Motor neuron (in vitro differentiated cells): ENCODE results near the gene ZNF185. TPM values are rescaled to one million over a fixed set of nuclear protein-coding genes. Genes with fewer than 3 reads are reported as not detected.
"Not testable (repeated sequence)": the region's sequence is repeated elsewhere in the genome, so short reads cannot be mapped to it uniquely, and the experiment has no call there.

Experiments used
- ATAC-seq, 8 experiments: fragments of 200-7000 bp; cut with Tn5 transposase; replicated peaks in 6 of 8; 2 replicates each; pipeline ENCODE4 v1.8.0; 2021; ENCODE audit warnings: mild to moderate bottlenecking in 8 of 8, moderate library complexity in 8 of 8
- H3K27ac ChIP-seq, 2 donors: fragments of 250-450 bp; sonication (Bioruptor Pico); 2 replicates each; pipeline ENCODE4 v1.9.0; 2021; ENCODE audit warnings: antibody characterized with exemption in 2 of 2, mild to moderate bottlenecking in 2 of 2, moderate library complexity in 1 of 2
- H3K4me1 ChIP-seq, 2 donors: fragments of 250-450 bp; sonication (Bioruptor Pico); replicated peaks in 1 of 2; 2 replicates each; pipeline ENCODE4 v1.6.1; 2021; ENCODE audit warnings: antibody characterized with exemption in 2 of 2, mild to moderate bottlenecking in 2 of 2, moderate library complexity in 1 of 2
- H3K4me3 ChIP-seq, 5 donors: fragments of 250-450 bp; sonication (Bioruptor Pico); 2 replicates each; pipeline ENCODE4 v1.9.0; 2021; ENCODE audit warnings: antibody characterized with exemption in 5 of 5, mild to moderate bottlenecking in 5 of 5, moderate library complexity in 4 of 5
- WGBS, 10 experiments: fragments of 450-650 bp; shearing (Covaris generic); methylation state at CpG; one replicate each; pipeline ENCODE4 v1.0.0; 2022; 5-methylcytosine and 5-hydroxymethylcytosine counted together
- in situ Hi-C, 9 experiments: fragments of 400-800 bp; cut with MboI; loops; one replicate each; pipeline ENCODE4 v1.15.0; 2021; ENCODE audit warnings: low sequenced_read_pairs in 9 of 9, low pct_unique_long_range_greater_than_20kb in 2 of 9; ENCODE audit not compliant: unreplicated experiment in 9 of 9
- total RNA-seq, 8 experiments: library from RNA; unstranded; fragments of 300-600 nt; gene quantifications; 2 replicates each; pipeline versions ENCODE4 v1.2.3 to v1.2.4, GENCODE V29; 2022

Gene ZNF185
- total RNA-seq, 8 experiments from 2014 or later, result 1.1 to 5.1 (median 2.1) TPM

DNA sequence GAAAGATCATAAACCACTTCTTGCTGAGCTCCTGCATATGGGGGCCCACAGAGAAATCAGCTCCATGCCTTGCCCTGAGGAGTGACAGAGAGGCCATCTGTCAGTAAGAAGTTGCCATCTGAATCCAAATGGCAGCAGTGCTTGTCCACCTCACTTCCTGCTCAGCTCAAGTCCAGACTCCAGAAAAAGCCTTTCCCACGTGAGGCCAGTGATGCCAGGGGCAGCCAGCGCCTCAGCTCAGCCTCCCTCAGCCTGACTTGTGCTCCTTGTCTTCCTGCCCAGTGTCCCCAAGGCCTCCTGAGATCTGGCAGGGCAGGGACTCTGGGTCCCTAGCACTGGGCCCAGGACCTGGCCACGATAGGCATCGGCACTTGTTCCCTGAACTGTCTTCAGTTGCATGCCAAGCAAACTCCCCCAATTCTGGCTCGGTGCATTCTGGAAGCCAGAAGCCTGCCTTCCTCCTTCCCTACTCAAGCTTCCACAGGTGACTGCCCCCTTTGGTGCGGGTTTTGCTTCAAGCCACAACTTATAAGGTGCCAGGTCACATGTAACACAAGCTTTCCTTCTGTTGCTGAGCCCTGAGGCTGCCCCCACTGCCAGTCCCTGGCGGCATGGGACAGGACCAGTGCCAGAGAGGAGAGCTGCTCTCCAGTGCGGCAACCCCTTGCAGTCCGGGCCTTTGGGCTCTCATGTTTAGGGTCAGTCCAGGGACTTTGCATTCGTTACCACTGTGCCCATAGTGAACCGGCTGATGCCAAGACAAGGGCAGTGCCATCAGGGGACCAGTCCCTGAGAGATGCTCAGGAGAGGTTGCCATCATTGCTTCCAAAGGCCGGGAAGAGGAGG, 2.2 kb downstream of the ZNF185 start:
- H3K27ac ChIP-seq, result no peak overlapping the region
- no peak overlapping the region for H3K4me3 ChIP-seq
- no peak for ATAC-seq
- peaks cover 33 to 46% of the 10 kb centered on the region in 2 donors for H3K4me1 ChIP-seq
- in situ Hi-C loops, result no loop called here
- 41 to 83% (median 59%) methylated on average over 1 to 4 of the region's 12 CpGs; no CpG with 5 or more reads in 7 of the 10 experiments for WGBS, 10 experiments

DNA sequence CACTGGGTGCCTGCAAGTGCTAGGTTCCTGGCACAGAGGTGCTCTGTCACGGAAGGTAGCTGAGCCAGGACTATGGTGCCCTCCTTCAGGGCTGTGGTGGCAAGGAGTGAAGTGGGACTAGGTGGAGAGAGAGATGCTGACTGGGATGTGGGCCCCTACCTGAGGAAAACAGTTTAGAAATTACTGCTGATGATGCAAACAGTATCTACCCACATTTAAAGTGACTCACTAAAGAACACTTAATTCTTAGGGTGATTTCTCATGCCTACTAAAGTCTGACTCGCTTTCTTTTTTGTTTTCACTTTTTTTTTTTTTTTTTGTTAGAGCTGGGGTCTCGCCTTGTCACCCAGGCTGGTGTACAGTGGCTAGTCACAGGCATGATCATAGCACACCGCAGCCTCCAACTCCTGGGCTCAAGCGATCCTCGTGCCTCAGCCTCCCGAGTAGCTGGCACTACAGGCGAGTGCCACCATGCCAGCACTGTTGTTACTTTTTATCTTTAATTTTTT, 3.1 kb downstream of the ZNF185 start:
- WGBS, 10 experiments, result 20 to 96% (median 68%) methylated on average over 1 to 7 of the region's 8 CpGs; no CpG with 5 or more reads in 4 of the 10 experiments
- no peak for ATAC-seq
- H3K4me1 ChIP-seq, result peaks cover 36 to 52% of the 10 kb centered on the region in 2 donors
- no peak overlapping the region for H3K4me3 ChIP-seq
- no peak overlapping the region for H3K27ac ChIP-seq
- in situ Hi-C loops, result no loop called here

DNA sequence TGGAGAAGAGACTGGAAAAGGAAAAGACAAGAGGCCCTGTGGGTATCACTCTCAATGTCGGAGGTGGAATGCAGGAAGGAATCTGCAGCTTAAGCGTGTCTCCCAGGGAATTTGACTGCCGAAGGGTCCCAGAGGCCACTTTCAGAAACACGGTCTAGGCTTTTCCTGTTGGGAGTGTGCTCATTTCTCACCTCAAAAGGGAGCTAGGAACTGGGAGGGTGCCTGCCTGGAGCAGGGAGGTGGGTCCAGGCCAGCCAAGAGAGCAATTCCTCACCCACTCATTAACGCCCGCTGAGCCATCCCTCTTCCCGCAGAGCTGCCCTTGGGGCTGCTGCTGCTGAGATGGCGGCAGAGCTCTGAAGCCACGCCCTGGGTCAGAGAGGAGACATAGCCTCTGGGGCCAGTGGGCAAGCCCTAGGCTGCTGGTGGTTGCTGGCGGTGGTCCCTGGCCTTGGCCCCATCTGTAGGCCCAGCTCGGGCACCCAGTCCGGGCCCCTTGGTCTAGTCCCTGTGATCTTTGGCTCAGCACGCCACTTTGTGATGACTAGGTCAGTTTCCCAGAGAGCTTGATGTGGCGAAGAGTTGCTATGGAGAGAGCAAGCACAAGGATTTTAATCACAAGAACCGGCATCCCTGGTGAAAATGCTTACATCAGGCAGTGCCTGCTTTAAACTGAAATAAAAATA, 4.1 kb downstream of the ZNF185 start:
- Histone ChIP-seq H3K4me1 (peaks cover 37 to 50% of the 10 kb centered on the region in 2 donors), H3K27ac (no peak overlapping the region), H3K4me3 (no peak overlapping the region)
- ATAC-seq, result peak in 4 of 8 experiments; percentile 21 to 48 (median 32)
- 27 to 68% (median 43%) methylated on average over 1 to 6 of the region's 15 CpGs; no CpG with 5 or more reads in 7 of the 10 experiments for WGBS, 10 experiments
- in situ Hi-C loops, result no loop called here

DNA sequence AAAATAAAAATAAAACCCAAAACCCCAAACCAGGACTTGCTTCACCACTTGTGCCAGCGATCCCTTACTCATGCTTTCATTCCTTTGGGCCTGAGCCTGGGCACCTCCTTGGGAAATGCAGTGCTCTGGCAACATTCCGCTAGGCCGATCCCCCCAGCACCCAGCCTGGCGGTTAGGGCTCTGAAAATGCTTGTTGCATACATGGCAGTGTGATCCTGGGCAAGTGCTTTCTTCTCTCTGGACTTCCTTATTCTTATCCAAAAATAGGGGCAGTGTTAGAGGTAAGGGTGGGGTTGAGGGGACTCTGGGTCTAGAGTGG, 4.6 kb downstream of the ZNF185 start:
- in situ Hi-C loops, result no loop called here
- Histone ChIP-seq H3K27ac (no peak overlapping the region), H3K4me1 (peaks cover 36 to 52% of the 10 kb centered on the region in 2 donors), H3K4me3 (no peak overlapping the region)
- 0 to 29% methylated on average over 1 of the region's 4 CpGs; no CpG with 5 or more reads in 8 of the 10 experiments for WGBS, 10 experiments
- ATAC-seq, result no peak

DNA sequence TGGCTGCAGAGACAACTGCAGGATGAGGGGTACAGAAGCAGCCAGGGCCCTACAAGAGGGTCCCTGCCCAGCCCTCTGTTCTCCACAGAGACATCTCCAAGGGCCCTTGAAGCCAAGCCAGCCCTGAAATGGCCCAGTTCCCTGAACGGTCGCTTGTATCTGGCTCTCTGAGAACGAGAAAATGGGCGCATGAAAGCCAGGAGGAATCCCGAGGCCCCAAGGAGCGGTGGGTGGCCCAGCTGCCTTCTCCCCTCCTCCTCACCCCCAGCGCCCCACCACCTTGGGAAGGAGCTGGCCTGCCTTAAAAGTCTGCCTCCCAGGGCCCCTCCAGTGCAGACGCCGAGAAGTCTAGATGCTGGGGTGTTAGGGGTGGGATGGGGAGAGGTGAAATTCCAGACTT, 5.7 kb downstream of the ZNF185 start:
- Histone ChIP-seq H3K4me3 (no peak overlapping the region), H3K27ac (no peak overlapping the region), H3K4me1 (peaks cover 40 to 53% of the 10 kb centered on the region in 2 donors)
- in situ Hi-C loops, result no loop called here
- 20% methylated on average over 1 of the region's 9 CpGs; no CpG with 5 or more reads in 9 of the 10 experiments for WGBS, 10 experiments
- no peak for ATAC-seq

DNA sequence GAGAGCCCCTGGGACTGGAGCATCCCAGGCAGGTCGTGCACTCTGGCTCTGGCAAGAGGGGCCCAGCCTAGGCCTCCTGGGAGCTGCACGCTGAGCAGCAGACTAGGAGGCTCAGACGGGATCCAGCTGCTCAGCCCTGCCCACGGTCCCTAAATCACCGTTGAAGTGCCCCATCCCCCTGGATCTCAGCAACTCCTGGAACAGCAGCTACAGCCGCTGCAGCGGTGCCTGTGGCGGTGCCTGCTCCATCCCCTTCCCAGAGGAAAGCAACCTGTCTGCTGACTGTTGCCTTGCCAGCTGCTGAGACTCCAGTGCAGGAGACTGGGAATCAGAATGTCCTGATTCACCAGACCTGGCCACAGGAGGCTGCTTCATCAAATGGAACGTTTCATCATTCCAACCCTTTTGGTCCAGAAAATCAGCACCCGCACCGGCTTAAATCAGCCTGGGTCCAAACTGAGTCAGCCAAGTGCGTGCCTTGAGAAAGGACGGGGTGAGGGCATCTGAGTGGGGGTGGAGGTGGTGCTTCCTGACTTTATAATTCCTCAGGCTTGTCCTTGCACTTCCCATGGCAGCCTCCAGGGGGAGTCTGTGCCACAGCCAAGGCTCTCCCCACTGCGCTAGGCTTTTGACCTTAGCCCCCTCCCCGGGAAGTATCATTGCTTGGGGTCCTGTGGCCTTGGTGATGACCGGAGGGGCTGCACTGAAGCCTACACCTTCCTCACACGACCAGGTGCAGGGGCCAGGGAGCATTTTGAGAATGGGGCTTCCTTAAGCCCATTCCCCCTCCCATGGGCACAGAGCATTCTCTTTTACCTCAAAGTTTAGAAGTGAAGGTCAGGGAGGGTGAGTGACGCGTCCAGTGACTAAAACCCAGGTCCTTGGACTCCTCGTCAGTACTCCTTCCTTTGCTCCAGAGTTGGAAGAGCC, 6.5 kb downstream of the ZNF185 start:
- peak overlapping the region; percentile 36 to 74 for H3K27ac ChIP-seq
- H3K4me3 ChIP-seq, result no peak overlapping the region
- H3K4me1 ChIP-seq, result peaks cover 40 to 53% of the 10 kb centered on the region in 2 donors
- WGBS, 10 experiments, result 0 to 43% methylated on average over 3 to 15 of the region's 20 CpGs; no CpG with 5 or more reads in 8 of the 10 experiments
- in situ Hi-C loops, result no loop called here
- peak; percentile 3 to 86 (median 44) for ATAC-seq

DNA sequence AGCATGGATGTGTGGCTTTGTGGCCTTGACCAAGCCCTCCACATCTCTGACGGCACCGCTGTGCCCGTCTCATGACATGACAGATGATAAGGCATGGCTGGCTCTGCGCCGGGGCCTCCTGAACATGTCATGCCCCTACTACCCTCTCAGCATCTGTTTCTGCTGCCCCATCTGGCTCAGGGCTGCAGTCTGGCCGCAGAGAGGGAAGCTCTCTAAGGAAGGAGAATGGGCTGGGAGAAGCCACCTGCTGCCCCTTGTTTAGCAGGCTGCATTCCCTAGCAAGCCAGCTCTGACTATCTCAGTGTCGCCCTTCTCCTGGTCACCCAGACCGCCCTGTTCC, 7.2 kb downstream of the ZNF185 start:
- H3K27ac ChIP-seq, result peak overlapping the region in 1 of 2 donors; percentile 74
- H3K4me3 ChIP-seq, result no peak overlapping the region
- in situ Hi-C loops, result no loop called here
- 39 to 90% methylated on average over 2 to 3 of the region's 8 CpGs; no CpG with 5 or more reads in 8 of the 10 experiments for WGBS, 10 experiments
- ATAC-seq, result peak in 2 of 8 experiments; percentile 18 to 28
- H3K4me1 ChIP-seq, result peaks cover 40 to 53% of the 10 kb centered on the region in 2 donors

DNA sequence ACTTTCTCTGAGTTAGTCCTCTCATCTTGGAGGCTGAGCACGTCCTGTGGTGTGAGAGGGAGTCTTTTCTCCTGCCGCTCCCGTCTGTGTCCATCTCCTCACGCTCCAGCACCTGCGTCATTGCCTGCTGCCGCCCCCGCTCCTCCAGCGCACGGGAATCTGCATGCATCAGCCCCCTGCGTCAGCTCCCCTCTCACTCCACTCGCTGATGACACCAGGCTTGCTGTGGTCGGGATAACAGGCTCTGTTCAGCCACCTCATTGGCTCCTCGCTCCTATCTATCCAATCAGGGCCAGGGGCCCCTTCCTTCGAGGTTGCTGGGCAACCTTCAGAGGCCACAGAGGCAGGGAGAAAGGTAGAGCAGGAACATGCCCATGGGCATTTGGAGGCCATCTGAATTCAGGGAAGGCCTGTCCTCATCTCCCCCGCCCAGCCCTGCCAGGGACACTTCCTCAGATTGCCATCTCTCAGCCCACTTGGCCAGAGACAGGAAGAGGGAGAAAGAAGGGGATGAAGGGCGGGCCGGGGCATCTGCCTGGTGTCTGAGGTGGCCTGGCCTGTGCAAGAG, 9.3 kb downstream of the ZNF185 start:
- H3K4me3 ChIP-seq, result peak overlapping the region in 3 of 5 donors; percentile 8 to 29 (median 26)
- peak in 6 of 8 experiments; percentile 75 to 96 (median 94) for ATAC-seq
- WGBS, 10 experiments, result 13% methylated on average over 7 of the region's 17 CpGs; no CpG with 5 or more reads in 9 of the 10 experiments

DNA sequence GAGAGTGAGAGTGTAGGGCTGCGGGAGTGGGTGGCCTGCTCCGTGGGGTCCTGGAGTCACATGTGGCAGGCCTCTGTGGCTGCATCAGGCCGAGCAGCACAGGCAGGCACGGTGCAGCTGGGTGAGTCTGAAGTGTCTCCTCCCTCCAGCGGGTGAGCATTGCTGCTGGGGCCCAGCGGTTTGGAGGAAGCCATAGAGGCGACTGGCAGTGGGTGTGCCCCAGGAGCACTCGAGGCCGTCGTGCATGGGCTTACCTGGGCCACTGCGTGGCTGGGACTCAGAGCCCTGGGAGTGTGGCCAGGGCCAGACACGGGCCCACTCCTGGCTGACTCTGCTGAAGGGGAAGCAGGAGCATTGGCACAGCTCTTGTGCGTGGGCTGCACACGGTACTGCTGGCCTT, 10.6 kb downstream of the ZNF185 start:
- Histone ChIP-seq H3K27ac (no peak overlapping the region), H3K4me1 (peaks cover 31 to 42% of the 10 kb centered on the region in 2 donors), H3K4me3 (no peak overlapping the region)
- 20 to 97% (median 68%) methylated on average over 1 to 7 of the region's 14 CpGs; no CpG with 5 or more reads in 6 of the 10 experiments for WGBS, 10 experiments
- no peak for ATAC-seq
- in situ Hi-C loops, result no loop called here

More for the DNA sequence above, 9.3 kb downstream of the ZNF185 start:
- Histone ChIP-seq H3K27ac (peak overlapping the region; percentile 77 to 87), H3K4me1 (peaks cover 32 to 46% of the 10 kb centered on the region in 2 donors)
- in situ Hi-C loops, result no loop called here

DNA sequence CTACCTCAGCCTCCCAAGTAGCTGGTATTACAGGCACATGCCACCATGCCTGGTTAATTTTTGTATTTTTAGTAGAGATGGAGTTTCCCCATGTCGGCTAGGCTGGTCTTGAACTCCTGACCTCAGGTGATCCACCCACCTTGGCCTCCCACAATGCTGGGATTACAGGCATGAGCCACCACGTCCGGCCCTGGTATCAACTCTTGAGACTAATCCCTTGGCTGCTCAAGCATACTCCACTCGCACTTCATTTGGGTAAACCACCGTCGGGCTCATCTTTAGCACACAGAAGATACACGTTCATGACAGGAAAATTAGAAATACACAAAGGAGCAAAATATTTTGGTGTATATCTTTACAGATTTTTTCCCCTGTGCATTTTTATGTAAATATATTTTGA, 12.2 kb downstream of the ZNF185 start:
- H3K27ac ChIP-seq, ATAC-seq, in situ Hi-C loops, H3K4me3 ChIP-seq: not testable (repeated sequence)
- H3K4me1 ChIP-seq, result peaks cover 16 to 27% of the 10 kb centered on the region in 2 donors
- WGBS, 10 experiments, result 58 to 100% (median 93%) methylated on average over 1 to 7 of the region's 7 CpGs; no CpG with 5 or more reads in 6 of the 10 experiments

DNA sequence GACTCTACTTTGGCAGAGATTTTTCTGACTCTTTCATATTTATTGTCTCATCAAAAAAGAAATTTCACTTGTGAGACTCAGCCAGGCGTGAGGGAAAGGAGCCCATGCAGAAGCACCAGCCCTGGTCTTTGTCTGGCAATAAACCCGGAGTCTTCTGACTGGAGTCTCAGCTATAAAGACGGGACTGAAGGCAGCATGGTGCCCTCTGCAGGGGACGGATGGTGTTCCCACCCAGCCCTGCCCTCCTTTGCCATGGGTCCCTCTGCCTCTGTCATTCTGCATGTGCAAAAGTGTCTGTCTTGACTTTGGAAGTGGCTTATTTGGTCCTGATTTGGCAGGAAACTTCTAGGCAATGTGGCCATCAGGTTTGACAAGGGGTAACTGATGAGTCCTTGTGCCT, 14.2 kb downstream of the ZNF185 start:
- H3K4me3 ChIP-seq, result no peak overlapping the region
- H3K4me1 ChIP-seq, result peaks cover 12 to 13% of the 10 kb centered on the region in 2 donors
- ATAC-seq, result no peak
- WGBS, 10 experiments, result 33% methylated on average over 1 of the region's 4 CpGs; no CpG with 5 or more reads in 9 of the 10 experiments
- in situ Hi-C loops, result no loop called here
- no peak overlapping the region for H3K27ac ChIP-seq

DNA sequence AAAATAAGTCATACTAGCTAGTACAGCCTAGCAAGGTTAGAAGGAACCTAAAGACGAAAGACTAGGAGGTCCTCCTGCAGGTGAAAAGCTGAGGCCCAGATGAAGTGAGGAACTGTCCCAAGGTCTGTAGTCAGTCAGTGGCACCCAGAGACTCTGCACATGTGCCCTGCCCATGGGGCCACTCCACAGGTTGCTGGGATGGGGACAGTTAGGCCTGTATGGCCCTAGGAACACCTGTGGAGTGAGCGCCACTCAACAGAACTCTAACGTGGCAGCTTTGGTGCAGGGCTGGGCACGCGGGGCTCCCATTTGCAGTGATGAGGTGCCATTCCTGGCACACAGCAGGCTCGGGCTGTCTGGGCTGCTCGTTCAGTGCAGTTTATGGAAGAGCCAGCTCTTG, 14.8 kb downstream of the ZNF185 start:
- ATAC-seq, result no peak
- in situ Hi-C loops, result no loop called here
- no CpG with 5 or more reads among the region's 7 CpGs for WGBS, 10 experiments
- Histone ChIP-seq H3K4me1 (peaks cover 7 to 8% of the 10 kb centered on the region in 2 donors), H3K4me3 (no peak overlapping the region), H3K27ac (no peak overlapping the region)
